Measurements from ENCODE around the gene PRKCA. TPM values are rescaled to one million over a fixed set of nuclear protein-coding genes. Genes with fewer than 3 reads are reported as not detected.

The PRKCA gene
- total RNA-seq, 1 experiment from 2014 or later, result 29.5 TPM

DNA sequence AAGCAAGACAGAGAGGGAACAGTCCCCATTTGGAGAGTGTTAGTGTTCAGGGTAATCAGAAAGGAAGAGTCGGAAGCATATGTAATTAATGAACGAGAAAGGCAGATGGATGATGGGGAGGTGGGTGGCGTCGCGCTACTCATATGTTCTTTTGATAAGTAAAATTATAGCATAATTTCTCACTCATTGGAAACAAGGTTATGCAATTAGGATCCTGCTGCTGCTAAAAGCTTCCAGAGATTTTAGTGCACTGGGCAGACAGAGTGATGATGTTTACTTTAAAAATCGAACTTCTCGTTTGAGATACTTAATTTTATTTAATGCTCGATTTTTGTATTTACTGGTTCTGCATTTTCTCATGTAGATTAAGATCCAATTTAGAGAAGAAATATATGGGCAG lies 96.2 kb downstream of the PRKCA start:
- ATAC-seq (no peak), DNase-seq (ENCODE audit: low spot score) (no peak)
- TF ChIP-seq, protein P1, sequence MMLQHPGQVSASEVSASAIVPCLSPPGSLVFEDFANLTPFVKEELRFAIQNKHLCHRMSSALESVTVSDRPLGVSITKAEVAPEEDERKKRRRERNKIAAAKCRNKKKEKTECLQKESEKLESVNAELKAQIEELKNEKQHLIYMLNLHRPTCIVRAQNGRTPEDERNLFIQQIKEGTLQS (CRISPR knock-in tag; conservative IDR thresholded peaks at IDR 0.05), result no peak
- TF ChIP-seq ESRRA (CRISPR knock-in tag; IDR thresholded peaks at IDR 0.05; ENCODE audit: borderline replicate concordance) (no peak), ETV6 (CRISPR knock-in tag; IDR thresholded peaks at IDR 0.05) (no peak), MXD4 (CRISPR knock-in tag; IDR thresholded peaks at IDR 0.05; ENCODE audit: borderline replicate concordance) (no peak), ZNF416 (CRISPR knock-in tag; IDR thresholded peaks at IDR 0.05) (no peak), GRHL2 (CRISPR knock-in tag; IDR thresholded peaks at IDR 0.05; ENCODE audit: insufficient replicate concordance, severe bottlenecking) (no peak), TEAD1 (CRISPR knock-in tag; IDR thresholded peaks at IDR 0.05) (no peak)
- TF ChIP-seq, protein P2, sequence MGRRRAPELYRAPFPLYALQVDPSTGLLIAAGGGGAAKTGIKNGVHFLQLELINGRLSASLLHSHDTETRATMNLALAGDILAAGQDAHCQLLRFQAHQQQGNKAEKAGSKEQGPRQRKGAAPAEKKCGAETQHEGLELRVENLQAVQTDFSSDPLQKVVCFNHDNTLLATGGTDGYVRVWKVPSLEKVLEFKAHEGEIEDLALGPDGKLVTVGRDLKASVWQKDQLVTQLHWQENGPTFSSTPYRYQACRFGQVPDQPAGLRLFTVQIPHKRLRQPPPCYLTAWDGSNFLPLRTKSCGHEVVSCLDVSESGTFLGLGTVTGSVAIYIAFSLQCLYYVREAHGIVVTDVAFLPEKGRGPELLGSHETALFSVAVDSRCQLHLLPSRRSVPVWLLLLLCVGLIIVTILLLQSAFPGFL (CRISPR knock-in tag; IDR thresholded peaks at IDR 0.05; ENCODE audit: borderline replicate concordance), result no peak
- TF ChIP-seq, protein P3, sequence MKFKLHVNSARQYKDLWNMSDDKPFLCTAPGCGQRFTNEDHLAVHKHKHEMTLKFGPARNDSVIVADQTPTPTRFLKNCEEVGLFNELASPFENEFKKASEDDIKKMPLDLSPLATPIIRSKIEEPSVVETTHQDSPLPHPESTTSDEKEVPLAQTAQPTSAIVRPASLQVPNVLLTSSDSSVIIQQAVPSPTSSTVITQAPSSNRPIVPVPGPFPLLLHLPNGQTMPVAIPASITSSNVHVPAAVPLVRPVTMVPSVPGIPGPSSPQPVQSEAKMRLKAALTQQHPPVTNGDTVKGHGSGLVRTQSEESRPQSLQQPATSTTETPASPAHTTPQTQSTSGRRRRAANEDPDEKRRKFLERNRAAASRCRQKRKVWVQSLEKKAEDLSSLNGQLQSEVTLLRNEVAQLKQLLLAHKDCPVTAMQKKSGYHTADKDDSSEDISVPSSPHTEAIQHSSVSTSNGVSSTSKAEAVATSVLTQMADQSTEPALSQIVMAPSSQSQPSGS (CRISPR knock-in tag; IDR thresholded peaks at IDR 0.05; ENCODE audit: borderline replicate concordance, low read depth), result no peak
- TF ChIP-seq, protein P4, sequence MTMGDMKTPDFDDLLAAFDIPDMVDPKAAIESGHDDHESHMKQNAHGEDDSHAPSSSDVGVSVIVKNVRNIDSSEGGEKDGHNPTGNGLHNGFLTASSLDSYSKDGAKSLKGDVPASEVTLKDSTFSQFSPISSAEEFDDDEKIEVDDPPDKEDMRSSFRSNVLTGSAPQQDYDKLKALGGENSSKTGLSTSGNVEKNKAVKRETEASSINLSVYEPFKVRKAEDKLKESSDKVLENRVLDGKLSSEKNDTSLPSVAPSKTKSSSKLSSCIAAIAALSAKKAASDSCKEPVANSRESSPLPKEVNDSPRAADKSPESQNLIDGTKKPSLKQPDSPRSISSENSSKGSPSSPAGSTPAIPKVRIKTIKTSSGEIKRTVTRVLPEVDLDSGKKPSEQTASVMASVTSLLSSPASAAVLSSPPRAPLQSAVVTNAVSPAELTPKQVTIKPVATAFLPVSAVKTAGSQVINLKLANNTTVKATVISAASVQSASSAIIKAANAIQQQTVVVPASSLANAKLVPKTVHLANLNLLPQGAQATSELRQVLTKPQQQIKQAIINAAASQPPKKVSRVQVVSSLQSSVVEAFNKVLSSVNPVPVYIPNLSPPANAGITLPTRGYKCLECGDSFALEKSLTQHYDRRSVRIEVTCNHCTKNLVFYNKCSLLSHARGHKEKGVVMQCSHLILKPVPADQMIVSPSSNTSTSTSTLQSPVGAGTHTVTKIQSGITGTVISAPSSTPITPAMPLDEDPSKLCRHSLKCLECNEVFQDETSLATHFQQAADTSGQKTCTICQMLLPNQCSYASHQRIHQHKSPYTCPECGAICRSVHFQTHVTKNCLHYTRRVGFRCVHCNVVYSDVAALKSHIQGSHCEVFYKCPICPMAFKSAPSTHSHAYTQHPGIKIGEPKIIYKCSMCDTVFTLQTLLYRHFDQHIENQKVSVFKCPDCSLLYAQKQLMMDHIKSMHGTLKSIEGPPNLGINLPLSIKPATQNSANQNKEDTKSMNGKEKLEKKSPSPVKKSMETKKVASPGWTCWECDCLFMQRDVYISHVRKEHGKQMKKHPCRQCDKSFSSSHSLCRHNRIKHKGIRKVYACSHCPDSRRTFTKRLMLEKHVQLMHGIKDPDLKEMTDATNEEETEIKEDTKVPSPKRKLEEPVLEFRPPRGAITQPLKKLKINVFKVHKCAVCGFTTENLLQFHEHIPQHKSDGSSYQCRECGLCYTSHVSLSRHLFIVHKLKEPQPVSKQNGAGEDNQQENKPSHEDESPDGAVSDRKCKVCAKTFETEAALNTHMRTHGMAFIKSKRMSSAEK (CRISPR knock-in tag; IDR thresholded peaks at IDR 0.05; ENCODE audit: borderline replicate concordance), result no peak
- TF ChIP-seq, protein P5, sequence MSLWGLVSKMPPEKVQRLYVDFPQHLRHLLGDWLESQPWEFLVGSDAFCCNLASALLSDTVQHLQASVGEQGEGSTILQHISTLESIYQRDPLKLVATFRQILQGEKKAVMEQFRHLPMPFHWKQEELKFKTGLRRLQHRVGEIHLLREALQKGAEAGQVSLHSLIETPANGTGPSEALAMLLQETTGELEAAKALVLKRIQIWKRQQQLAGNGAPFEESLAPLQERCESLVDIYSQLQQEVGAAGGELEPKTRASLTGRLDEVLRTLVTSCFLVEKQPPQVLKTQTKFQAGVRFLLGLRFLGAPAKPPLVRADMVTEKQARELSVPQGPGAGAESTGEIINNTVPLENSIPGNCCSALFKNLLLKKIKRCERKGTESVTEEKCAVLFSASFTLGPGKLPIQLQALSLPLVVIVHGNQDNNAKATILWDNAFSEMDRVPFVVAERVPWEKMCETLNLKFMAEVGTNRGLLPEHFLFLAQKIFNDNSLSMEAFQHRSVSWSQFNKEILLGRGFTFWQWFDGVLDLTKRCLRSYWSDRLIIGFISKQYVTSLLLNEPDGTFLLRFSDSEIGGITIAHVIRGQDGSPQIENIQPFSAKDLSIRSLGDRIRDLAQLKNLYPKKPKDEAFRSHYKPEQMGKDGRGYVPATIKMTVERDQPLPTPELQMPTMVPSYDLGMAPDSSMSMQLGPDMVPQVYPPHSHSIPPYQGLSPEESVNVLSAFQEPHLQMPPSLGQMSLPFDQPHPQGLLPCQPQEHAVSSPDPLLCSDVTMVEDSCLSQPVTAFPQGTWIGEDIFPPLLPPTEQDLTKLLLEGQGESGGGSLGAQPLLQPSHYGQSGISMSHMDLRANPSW (CRISPR knock-in tag; conservative IDR thresholded peaks at IDR 0.05; ENCODE audit: low read depth), result no peak
- H3K4me3 Mint-ChIP-seq, result no peak overlapping the region
- no peaks in the 10 kb centered on the region for H3K27me3 Mint-ChIP-seq (ENCODE audit: low read depth)
- H3K4me1 Mint-ChIP-seq, result peaks cover 8% of the 10 kb centered on the region
- CTCF ChIA-PET, result no interaction called here
- H3K9me3 Mint-ChIP-seq, result peaks cover 11% of the 10 kb centered on the region
- H3K36me3 Mint-ChIP-seq, result no peaks in the 10 kb centered on the region
- POLR2A ChIA-PET, result no interaction called here
- no peak overlapping the region for H3K27ac Mint-ChIP-seq

DNA sequence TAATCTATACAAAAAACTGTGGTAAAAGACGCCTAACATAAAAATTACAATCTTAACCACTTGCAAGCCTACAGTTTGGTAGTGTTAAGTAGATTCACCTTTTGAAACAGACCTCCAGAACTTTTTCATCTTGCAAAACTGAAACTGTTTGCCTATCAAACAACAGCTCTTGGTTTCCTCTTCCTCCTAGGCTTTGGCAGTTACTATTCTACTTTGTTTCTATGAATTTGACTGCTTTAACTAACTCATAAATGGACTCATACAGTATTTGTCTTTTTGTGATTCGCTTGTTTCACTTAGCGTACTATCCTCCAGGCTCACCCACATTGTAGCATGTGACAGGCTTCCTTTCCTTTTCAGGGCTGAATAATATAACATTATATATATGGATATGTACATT lies 97.0 kb downstream of the PRKCA start:
- peaks cover 16% of the 10 kb centered on the region for H3K4me1 Mint-ChIP-seq
- ChIA-PET POLR2A (no interaction called here), CTCF (no interaction called here)
- DNase-seq (ENCODE audit: low spot score), result no peak
- peaks cover 11% of the 10 kb centered on the region for H3K9me3 Mint-ChIP-seq
- no peaks in the 10 kb centered on the region for H3K36me3 Mint-ChIP-seq
- H3K27ac Mint-ChIP-seq, result no peak overlapping the region
- H3K4me3 Mint-ChIP-seq, result no peak overlapping the region
- no peaks in the 10 kb centered on the region for H3K27me3 Mint-ChIP-seq (ENCODE audit: low read depth)
- ATAC-seq, result no peak
- TF ChIP-seq NR3C1 (CRISPR knock-in tag; conservative IDR thresholded peaks at IDR 0.05; ENCODE audit: low read depth) (no peak), CBFB (CRISPR knock-in tag; IDR thresholded peaks at IDR 0.05; ENCODE audit: low read depth) (no peak), SMAD4 (CRISPR knock-in tag; IDR thresholded peaks at IDR 0.05) (no peak), ATF1 (CRISPR knock-in tag; IDR thresholded peaks at IDR 0.05) (no peak)
- TF ChIP-seq, protein P4 (CRISPR knock-in tag; IDR thresholded peaks at IDR 0.05; ENCODE audit: borderline replicate concordance), result no peak
- TF ChIP-seq, protein P6, sequence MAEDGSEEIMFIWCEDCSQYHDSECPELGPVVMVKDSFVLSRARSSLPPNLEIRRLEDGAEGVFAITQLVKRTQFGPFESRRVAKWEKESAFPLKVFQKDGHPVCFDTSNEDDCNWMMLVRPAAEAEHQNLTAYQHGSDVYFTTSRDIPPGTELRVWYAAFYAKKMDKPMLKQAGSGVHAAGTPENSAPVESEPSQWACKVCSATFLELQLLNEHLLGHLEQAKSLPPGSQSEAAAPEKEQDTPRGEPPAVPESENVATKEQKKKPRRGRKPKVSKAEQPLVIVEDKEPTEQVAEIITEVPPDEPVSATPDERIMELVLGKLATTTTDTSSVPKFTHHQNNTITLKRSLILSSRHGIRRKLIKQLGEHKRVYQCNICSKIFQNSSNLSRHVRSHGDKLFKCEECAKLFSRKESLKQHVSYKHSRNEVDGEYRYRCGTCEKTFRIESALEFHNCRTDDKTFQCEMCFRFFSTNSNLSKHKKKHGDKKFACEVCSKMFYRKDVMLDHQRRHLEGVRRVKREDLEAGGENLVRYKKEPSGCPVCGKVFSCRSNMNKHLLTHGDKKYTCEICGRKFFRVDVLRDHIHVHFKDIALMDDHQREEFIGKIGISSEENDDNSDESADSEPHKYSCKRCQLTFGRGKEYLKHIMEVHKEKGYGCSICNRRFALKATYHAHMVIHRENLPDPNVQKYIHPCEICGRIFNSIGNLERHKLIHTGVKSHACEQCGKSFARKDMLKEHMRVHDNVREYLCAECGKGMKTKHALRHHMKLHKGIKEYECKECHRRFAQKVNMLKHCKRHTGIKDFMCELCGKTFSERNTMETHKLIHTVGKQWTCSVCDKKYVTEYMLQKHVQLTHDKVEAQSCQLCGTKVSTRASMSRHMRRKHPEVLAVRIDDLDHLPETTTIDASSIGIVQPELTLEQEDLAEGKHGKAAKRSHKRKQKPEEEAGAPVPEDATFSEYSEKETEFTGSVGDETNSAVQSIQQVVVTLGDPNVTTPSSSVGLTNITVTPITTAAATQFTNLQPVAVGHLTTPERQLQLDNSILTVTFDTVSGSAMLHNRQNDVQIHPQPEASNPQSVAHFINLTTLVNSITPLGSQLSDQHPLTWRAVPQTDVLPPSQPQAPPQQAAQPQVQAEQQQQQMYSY (CRISPR knock-in tag; IDR thresholded peaks at IDR 0.05), result no peak

All from WTC11 (cell line).